IPS-11a (cell line): ENCODE data around the gene PRKRIP1.
"Not testable (repeated sequence)": the region's sequence is repeated elsewhere in the genome, so short reads cannot be mapped to it uniquely, and the experiment has no call there.

Experiments
- H3K4me3 ChIP-seq: one replicate; pipeline ENCODE4 v1.5.1; 2013; ENCODE audit warnings: low read depth, low read length, control low read depth

The PRKRIP1 gene

GRCh38 chr7:102474736-102475435, 78.7 kb downstream of the PRKRIP1 start:
- H3K4me3 ChIP-seq: not testable (repeated sequence)
